Activated naive CD4-positive, alpha-beta T cell treated with anti-CD3 and anti-CD28 coated beads, Interleukin-2, amount 50 U/mL, for 16 hours (primary cell): ENCODE results near the gene SLC2A4.

Source experiments
- DNase-seq: peaks from one replicate; pipeline ENCODE4 v3.0.0-alpha.2; 2020

SLC2A4 gene

GRCh38 chr17:7248796-7249195 is 32.7 kb upstream of the SLC2A4 start:
- no peak for DNase-seq

- no peak for DNase-seq
Measured at GRCh38 chr17:7249214-7249613, 32.3 kb upstream of the SLC2A4 start.

GRCh38 chr17:7249830-7250229 is 31.7 kb upstream of the SLC2A4 start:
- DNase-seq = no peak

- DNase-seq = no peak
Measured at GRCh38 chr17:7250695-7251627, 30.6 kb upstream of the SLC2A4 start.

GRCh38 chr17:7251661-7252175 is 29.8 kb upstream of the SLC2A4 start, which contains the start of gene CTDNEP1:
Gene CTDNEP1 (minus strand): TSS chr17:7251734. CDS start chr17:7251296, 438 bp downstream.
- DNase-seq = peak; percentile 95

- DNase-seq = peak; percentile 84
Measured at GRCh38 chr17:7252176-7253043, 29.1 kb upstream of the SLC2A4 start, which contains the start of gene ELP5. Gene ELP5 (plus strand): TSS chr17:7252215. CDS start chr17:7252551, 336 bp downstream.

GRCh38 chr17:7253082-7253481 is 28.4 kb upstream of the SLC2A4 start:
- no peak for DNase-seq

GRCh38 chr17:7254511-7254910 is 27.0 kb upstream of the SLC2A4 start:
- DNase-seq = no peak

GRCh38 chr17:7256766-7257456 is 24.6 kb upstream of the SLC2A4 start:
- no peak for DNase-seq

- no peak for DNase-seq
Measured at GRCh38 chr17:7258731-7259554, 22.6 kb upstream of the SLC2A4 start.

- DNase-seq = no peak
Measured at GRCh38 chr17:7259555-7259889, 22.0 kb upstream of the SLC2A4 start.

GRCh38 chr17:7260151-7260550 is 21.4 kb upstream of the SLC2A4 start:
- DNase-seq = no peak

- DNase-seq = no peak
Measured at GRCh38 chr17:7260651-7261378, 20.7 kb upstream of the SLC2A4 start.

- DNase-seq = peak; percentile 33
Measured at GRCh38 chr17:7261379-7262191, 19.9 kb upstream of the SLC2A4 start.

- DNase-seq = no peak
Measured at GRCh38 chr17:7262192-7262934, 19.2 kb upstream of the SLC2A4 start, which contains the start of gene CLDN7. Gene CLDN7 (minus strand): TSS chr17:7262478. CDS start chr17:7262043, 435 bp downstream.

GRCh38 chr17:7262935-7263800 is 18.4 kb upstream of the SLC2A4 start:
- DNase-seq = no peak

- DNase-seq = no peak
Measured at GRCh38 chr17:7263801-7264078, 17.8 kb upstream of the SLC2A4 start.

- DNase-seq = no peak
Measured at GRCh38 chr17:7266784-7267183, 14.7 kb upstream of the SLC2A4 start.

GRCh38 chr17:7279448-7279847 is 2.1 kb upstream of the SLC2A4 start:
- no peak for DNase-seq
